Retinal pigment epithelial cell (primary cell): Measurements from ENCODE around the gene GLRX3.
"Not testable (repeated sequence)": the region's sequence is repeated elsewhere in the genome, so short reads cannot be mapped to it uniquely, and the experiment has no call there.

Experiments used
- DNase-seq: peaks from one replicate; pipeline ENCODE4 v3.0.0-alpha.2; 2010; ENCODE audit warnings: low read depth
- H3K4me3 ChIP-seq: 2 replicates; pipeline ENCODE4 v1.5.1; 2011; ENCODE audit warnings: mild to moderate bottlenecking, low read length, control low read depth, moderate library complexity
- CTCF ChIP-seq: conservative IDR thresholded peaks from 2 replicates; pipeline ENCODE4 v1.5.1; 2011; ENCODE audit warnings: low read depth, low read length, control low read depth, inconsistent platforms

The GLRX3 gene

DNA sequence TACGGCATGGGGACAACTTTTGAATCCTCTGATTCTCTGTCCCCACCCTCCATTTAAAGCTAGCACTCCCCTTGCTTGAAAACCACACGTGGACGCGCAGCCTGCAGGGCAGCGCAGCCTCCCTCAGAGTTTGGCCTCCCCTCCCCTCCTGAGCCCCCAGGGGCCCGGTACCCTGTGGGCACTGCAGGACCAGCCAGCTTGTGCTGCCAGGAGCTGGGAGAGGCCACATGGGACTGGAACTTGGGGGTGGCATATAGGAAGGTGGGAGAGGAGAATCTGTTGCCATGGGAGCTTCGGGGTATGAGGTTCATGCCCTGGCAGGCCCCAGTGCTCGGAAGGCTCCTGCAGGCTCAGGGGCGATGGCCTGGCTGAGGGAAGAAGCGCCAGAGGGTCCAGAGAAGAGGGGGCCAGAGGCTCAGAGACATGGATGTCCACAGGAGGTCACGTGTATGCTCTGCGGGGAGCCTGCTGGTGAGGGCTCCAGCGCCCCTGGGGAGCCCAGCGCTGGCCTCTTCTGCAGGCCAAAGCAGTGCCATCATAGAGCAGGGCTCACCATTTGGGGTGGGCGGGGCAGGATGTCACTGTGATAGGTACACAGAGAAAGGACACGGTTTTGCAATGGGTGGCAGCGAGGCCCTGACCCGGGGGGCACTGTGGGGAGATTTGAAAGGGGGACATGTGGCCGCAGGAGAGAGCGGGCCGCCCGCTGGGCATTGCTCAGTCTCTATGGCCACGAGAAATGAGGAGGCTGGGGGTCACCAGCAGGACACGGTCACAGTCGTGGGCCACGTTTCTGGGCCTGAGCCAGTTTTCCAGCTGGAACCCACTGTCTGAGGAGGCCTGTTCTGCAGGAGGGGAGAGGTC is 64.2 kb downstream of the GLRX3 start:
- no peak overlapping the region for H3K4me3 ChIP-seq
- no peak for DNase-seq
- no peak for TF ChIP-seq CTCF

DNA sequence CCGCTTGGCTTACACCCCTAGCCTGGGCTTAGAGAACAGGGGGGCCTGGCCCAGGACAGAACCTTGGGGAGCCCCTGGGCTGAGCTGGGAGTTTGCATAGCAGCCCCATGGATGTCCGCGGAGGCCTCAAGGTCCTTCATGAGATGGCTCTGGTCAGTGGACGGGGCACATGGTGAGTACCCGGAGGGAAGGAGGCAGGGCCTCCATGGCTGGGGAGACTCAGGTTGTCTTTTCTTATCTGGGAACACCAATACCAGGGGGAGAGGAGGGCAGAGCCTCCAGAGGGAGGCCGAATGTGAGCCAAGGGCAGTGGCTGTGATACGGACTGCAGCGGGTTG is 64.8 kb downstream of the GLRX3 start:
- TF ChIP-seq CTCF: no peak
- DNase-seq: no peak
- H3K4me3 ChIP-seq: no peak overlapping the region

GRCh38 chr10:130202150-130202549 is 66.0 kb downstream of the GLRX3 start:
- H3K4me3 ChIP-seq, DNase-seq: not testable (repeated sequence)

DNA sequence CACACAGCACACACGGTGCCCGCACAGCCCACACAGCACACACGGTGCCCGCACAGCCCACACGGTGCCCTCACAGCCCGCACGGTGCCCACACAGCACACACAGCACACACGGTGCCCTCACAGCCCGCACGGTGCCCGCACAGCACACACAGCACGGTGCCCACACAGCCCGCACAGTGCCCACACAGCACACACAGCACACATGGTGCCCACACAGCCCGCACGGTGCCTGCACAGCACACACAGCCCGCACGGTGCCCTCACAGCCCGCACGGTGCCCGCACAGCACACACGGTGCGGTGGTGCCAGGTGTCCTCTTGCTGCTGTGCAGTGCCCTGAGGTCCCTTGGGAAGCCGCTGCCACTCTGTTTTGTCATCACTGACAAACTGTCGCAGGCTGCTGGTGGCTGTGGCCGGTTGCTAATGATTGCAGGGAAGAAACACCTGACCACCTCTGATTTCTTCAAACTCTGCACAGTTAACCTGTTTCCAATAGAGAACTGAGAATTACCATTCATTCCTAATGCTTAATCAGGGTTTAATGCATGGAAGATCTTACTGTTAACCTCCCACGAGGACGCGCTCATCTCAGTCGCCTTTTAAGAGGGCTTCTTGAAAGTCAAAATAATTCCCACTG is 66.9 kb downstream of the GLRX3 start:
- H3K4me3 ChIP-seq: no peak overlapping the region
- DNase-seq: no peak
- no peak for TF ChIP-seq CTCF

- no peak for TF ChIP-seq CTCF
- H3K4me3 ChIP-seq: no peak overlapping the region
- no peak for DNase-seq
These were observed 67.4 kb downstream of the GLRX3 start for GRCh38 chr10:130203626-130204025.

- TF ChIP-seq CTCF: no peak
- H3K4me3 ChIP-seq: no peak overlapping the region
- DNase-seq: no peak
These were observed 70.1 kb downstream of the GLRX3 start for GRCh38 chr10:130206216-130206737.

- DNase-seq: no peak
- H3K4me3 ChIP-seq: no peak overlapping the region
- TF ChIP-seq CTCF: no peak
These were observed 71.0 kb downstream of the GLRX3 start for GRCh38 chr10:130207205-130207604.
